GM21390 (cell line): ENCODE measurements around the gene PEX14.

Experiments
- ATAC-seq: cut with Tn5 transposase; IDR thresholded peaks from one replicate; pipeline ENCODE4 v1.9.1; 2021; ENCODE audit not compliant: unreplicated experiment

Gene PEX14

GRCh38 chr1:10589074-10589473 is 114.3 kb downstream of the PEX14 start:
- no peak for ATAC-seq

- no peak for ATAC-seq
Observed at GRCh38 chr1:10591010-10591409, 116.3 kb downstream of the PEX14 start.

- no peak for ATAC-seq
Observed at GRCh38 chr1:10592373-10592772, 117.6 kb downstream of the PEX14 start.

- no peak for ATAC-seq
Observed at GRCh38 chr1:10593750-10594149, 119.0 kb downstream of the PEX14 start.

- ATAC-seq, result no peak
Observed at GRCh38 chr1:10594595-10595223, 120.0 kb downstream of the PEX14 start.

- ATAC-seq, result no peak
Observed at GRCh38 chr1:10596780-10597179, 122.0 kb downstream of the PEX14 start.

GRCh38 chr1:10597492-10598388 is 123.0 kb downstream of the PEX14 start:
- no peak for ATAC-seq

- ATAC-seq, result no peak
Observed at GRCh38 chr1:10598389-10598702, 123.6 kb downstream of the PEX14 start.

GRCh38 chr1:10599194-10599861 is 124.6 kb downstream of the PEX14 start:
- no peak for ATAC-seq

GRCh38 chr1:10601342-10602070 is 126.8 kb downstream of the PEX14 start:
- no peak for ATAC-seq

- ATAC-seq, result no peak
Observed at GRCh38 chr1:10602936-10603335, 128.2 kb downstream of the PEX14 start.

- ATAC-seq, result no peak
Observed at GRCh38 chr1:10604966-10605365, 130.2 kb downstream of the PEX14 start.

- ATAC-seq, result no peak
Observed at GRCh38 chr1:10606064-10606463, 131.3 kb downstream of the PEX14 start.

- no peak for ATAC-seq
Observed at GRCh38 chr1:10607228-10607627, 132.5 kb downstream of the PEX14 start.

- no peak for ATAC-seq
Observed at GRCh38 chr1:10608690-10609089, 133.9 kb downstream of the PEX14 start.

- ATAC-seq, result no peak
Observed at GRCh38 chr1:10610901-10611600, 136.3 kb downstream of the PEX14 start.

- no peak for ATAC-seq
Observed at GRCh38 chr1:10612436-10613160, 137.8 kb downstream of the PEX14 start.

GRCh38 chr1:10613340-10613739 is 138.6 kb downstream of the PEX14 start:
- ATAC-seq, result no peak

GRCh38 chr1:10613861-10614260 is 139.1 kb downstream of the PEX14 start:
- ATAC-seq, result no peak
